ENCODE data around the gene OPRD1. TPM values are rescaled to one million over a fixed set of nuclear protein-coding genes. Genes with fewer than 3 reads are reported as not detected.
"Not testable (repeated sequence)": the region's sequence is repeated elsewhere in the genome, so short reads cannot be mapped to it uniquely, and the experiment has no call there.

The OPRD1 gene
- total RNA-seq, 4 donors from 2014 or later: under 0.01 to 0.23 (median 0.15) TPM

- no peaks in the 10 kb centered on the region for H3K9me3 ChIP-seq
- 77% methylated on average over 12 of the region's 12 CpGs for WGBS
- intact Hi-C loops (cut with DNase I): no loop called here
These were observed 21.5 kb upstream of the OPRD1 start for GRCh38 chr1:28790377-28791035.

GRCh38 chr1:28791929-28792328 is 20.0 kb upstream of the OPRD1 start:
- H3K4me3 ChIP-seq; intact Hi-C loops (cut with DNase I); H3K4me1 ChIP-seq; H3K36me3 ChIP-seq; DNase-seq (ENCODE audit: extremely low spot score); H3K27me3 ChIP-seq; H3K27ac ChIP-seq (replicated peaks in 1 of 4); H3K9me3 ChIP-seq: not testable (repeated sequence)
- WGBS: 92% methylated on average over 2 of the region's 2 CpGs

More at GRCh38 chr1:28790377-28791035, 21.5 kb upstream of the OPRD1 start:
- TF ChIP-seq EP300 (IDR thresholded peaks at IDR 0.05) (no peak), CTCF (IDR thresholded peaks at IDR 0.05) (no peak), POLR2AphosphoS5 (IDR thresholded peaks at IDR 0.05) (no peak)
- DNase-seq (ENCODE audit: extremely low spot score): no peak
- peaks cover 0 to 2% (median under 1%) of the 10 kb centered on the region in 4 donors for H3K4me1 ChIP-seq
- no peaks in the 10 kb centered on the region for H3K36me3 ChIP-seq
- H3K27ac ChIP-seq (replicated peaks in 1 of 4): no peak overlapping the region
- no peak overlapping the region for H3K4me3 ChIP-seq
- H3K27me3 ChIP-seq: no peaks in the 10 kb centered on the region

GRCh38 chr1:28792644-28793121 is 19.3 kb upstream of the OPRD1 start:
- DNase-seq (ENCODE audit: extremely low spot score): no peak
- H3K4me1 ChIP-seq: no peaks in the 10 kb centered on the region
- H3K27me3 ChIP-seq: peaks cover 0 to 6% (median 0%) of the 10 kb centered on the region in 4 donors
- 77% methylated on average over 1 of the region's 1 CpG for WGBS
- intact Hi-C loops (cut with DNase I): no loop called here
- peak in 1 of 3 experiments; percentile 19 for TF ChIP-seq CTCF (IDR thresholded peaks at IDR 0.05)
- TF ChIP-seq EP300 (IDR thresholded peaks at IDR 0.05): no peak
- TF ChIP-seq POLR2A (IDR thresholded peaks at IDR 0.05; ENCODE audit: low read depth): no peak
- no peak for TF ChIP-seq POLR2AphosphoS5 (IDR thresholded peaks at IDR 0.05)
- no peak overlapping the region for H3K27ac ChIP-seq (replicated peaks in 1 of 4)
- no peaks in the 10 kb centered on the region for H3K36me3 ChIP-seq
- H3K4me3 ChIP-seq: no peak overlapping the region
- H3K9me3 ChIP-seq: no peaks in the 10 kb centered on the region

DNA sequence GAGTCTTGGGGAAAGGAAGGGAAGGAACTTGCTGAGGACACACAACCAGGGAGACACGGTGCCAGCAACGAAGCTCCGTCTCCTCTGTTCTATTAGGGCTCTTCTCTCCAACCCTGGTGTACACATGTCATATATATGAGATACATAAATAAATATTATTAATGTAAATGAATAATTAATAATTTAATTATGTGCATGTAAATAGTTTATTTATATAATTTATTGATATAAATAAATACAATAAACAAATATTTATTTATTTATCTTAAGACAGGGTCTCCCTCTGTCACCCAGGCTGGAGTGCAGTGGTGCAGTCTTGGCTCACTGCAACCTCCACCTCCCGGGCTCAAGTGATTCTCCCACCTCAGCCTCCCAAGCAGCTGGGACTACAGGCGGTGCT is 17.4 kb upstream of the OPRD1 start:
- DNase-seq (ENCODE audit: extremely low spot score); H3K36me3 ChIP-seq; H3K4me1 ChIP-seq; H3K27ac ChIP-seq (replicated peaks in 1 of 4); H3K4me3 ChIP-seq; H3K9me3 ChIP-seq; H3K27me3 ChIP-seq; intact Hi-C loops (cut with DNase I): not testable (repeated sequence)
- WGBS: 86% methylated on average over 5 of the region's 5 CpGs

- WGBS: 64% methylated on average over 18 of the region's 18 CpGs
- intact Hi-C loops (cut with DNase I): no loop called here
These were observed 15.4 kb upstream of the OPRD1 start for GRCh38 chr1:28796352-28797211.

More at GRCh38 chr1:28796352-28797211, 15.4 kb upstream of the OPRD1 start:
- Histone ChIP-seq H3K27me3 (peaks cover 0 to 21% (median 0%) of the 10 kb centered on the region in 4 donors), H3K27ac (replicated peaks in 1 of 4) (no peak overlapping the region), H3K4me1 (no peaks in the 10 kb centered on the region), H3K9me3 (no peaks in the 10 kb centered on the region), H3K36me3 (no peaks in the 10 kb centered on the region), H3K4me3 (no peak overlapping the region)
- TF ChIP-seq POLR2AphosphoS5 (IDR thresholded peaks at IDR 0.05) (no peak), POLR2A (IDR thresholded peaks at IDR 0.05; ENCODE audit: low read depth) (no peak), CTCF (IDR thresholded peaks at IDR 0.05) (no peak), EP300 (IDR thresholded peaks at IDR 0.05) (no peak)
- no peak for DNase-seq (ENCODE audit: extremely low spot score)

All from esophagus muscularis mucosa (tissue), 4 donors.